Upper lobe of left lung (tissue), 6 donors: ENCODE data around the gene VDR. TPM values are rescaled to one million over a fixed set of nuclear protein-coding genes. Genes with fewer than 3 reads are reported as not detected.
"Not testable (repeated sequence)": the region's sequence is repeated elsewhere in the genome, so short reads cannot be mapped to it uniquely, and the experiment has no call there.

Experiments
- ATAC-seq, 2 donors: fragments of 200-7000 bp; cut with Tn5 transposase; one replicate each; pipeline ENCODE4 v1.9.1; 2022; ENCODE audit warnings: mild to moderate bottlenecking in 2 of 2, moderate library complexity in 2 of 2; ENCODE audit not compliant: low FRiP score in 2 of 2
- DNase-seq, 2 donors: peaks; one replicate each; pipeline ENCODE4 v3.0.0-alpha.2; 2019 to 2020
- H3K27ac ChIP-seq, 4 donors: fragments of 200-600 bp; sonication (generic); one replicate each; pipeline ENCODE4 v1.5.1; 2016 to 2019
- H3K27me3 ChIP-seq, 4 donors: fragments of 200-600 bp; sonication (generic); one replicate each; pipeline ENCODE4 v1.5.1; 2017 to 2019
- H3K36me3 ChIP-seq, 4 donors: fragments of 200-600 bp; sonication (generic); one replicate each; pipeline ENCODE4 v1.5.1; 2016 to 2019
- H3K4me1 ChIP-seq, 4 donors: fragments of 200-600 bp; sonication (generic); one replicate each; pipeline ENCODE4 v1.5.1; 2018 to 2019
- H3K4me3 ChIP-seq, 4 donors: fragments of 200-600 bp; sonication (generic); one replicate each; pipeline ENCODE4 v1.5.1; 2017 to 2019; ENCODE audit warnings: mild to moderate bottlenecking in 2 of 4, moderate library complexity in 1 of 4
- H3K9me3 ChIP-seq, 4 donors: fragments of 200-600 bp; sonication (generic); one replicate each; pipeline ENCODE4 v1.5.1; 2018 to 2019
- CTCF ChIP-seq, 6 experiments: fragments of 450-650 bp in 4 of 6; fragments of 200-600 bp in 2 of 6; sonication (generic) in 2 of 6; IDR thresholded peaks; one replicate each; pipeline ENCODE4 v1.5.1; 2016 to 2019; ENCODE audit warnings: antibody characterized with exemption in 6 of 6
- EP300 ChIP-seq, 4 donors: sonication (generic); formaldehyde crosslinking; IDR thresholded peaks; one replicate each; pipeline ENCODE4 v1.5.1; 2017; ENCODE audit warnings: antibody characterized with exemption in 4 of 4, control low read depth in 2 of 4
- POLR2A ChIP-seq, 4 donors: fragments of 450-650 bp; IDR thresholded peaks; one replicate each; pipeline ENCODE4 v1.5.1; 2016 to 2017; ENCODE audit warnings: antibody characterized with exemption in 4 of 4, mild to moderate bottlenecking in 2 of 4
- POLR2AphosphoS5 ChIP-seq, 2 donors: sonication (generic); formaldehyde crosslinking; IDR thresholded peaks; one replicate each; pipeline ENCODE4 v1.5.1; 2017; ENCODE audit warnings: antibody characterized with exemption in 2 of 2
- WGBS, 2 donors: methylation state at CpG; one replicate each; pipeline ENCODE4 v1.1.5; 2017 to 2018; 5-methylcytosine and 5-hydroxymethylcytosine counted together
- total RNA-seq, 6 donors: library from RNA; depleted of rRNA in 4 of 6; stranded (reverse); fragments of >200 nt in 4 of 6; gene quantifications; one replicate each; pipeline versions ENCODE4 v1.1.0 to v1.2.1, GENCODE V29; 2016 to 2021
- donor health status: DM: no; HTN: no; CAD: no; lungs with moderate emphysema.
- donor health status: DM: no; HTN: yes; CAD: no; lungs with severe emphysema.

VDR gene
- total RNA-seq, 6 donors from 2014 or later = 23.0 to 41.1 (median 27.5) TPM

- peak; percentile 6 to 18 for ATAC-seq
These were observed 59.7 kb downstream of the VDR start for GRCh38 chr12:47845081-47845480.

GRCh38 chr12:47844264-47845019 is 60.4 kb downstream of the VDR start:
- H3K4me3 ChIP-seq = no peak overlapping the region
- peak overlapping the region in 3 of 4 donors; percentile 36 to 68 (median 45) for H3K27ac ChIP-seq
- no peaks in the 10 kb centered on the region for H3K9me3 ChIP-seq
- DNase-seq = peak; percentile 90 to 94
- no peaks in the 10 kb centered on the region for H3K27me3 ChIP-seq
- peaks cover 0 to 14% (median 6%) of the 10 kb centered on the region in 4 donors for H3K36me3 ChIP-seq
- TF ChIP-seq POLR2AphosphoS5 (IDR thresholded peaks at IDR 0.05) (peak in 1 of 2 donors; percentile 59), EP300 (IDR thresholded peaks at IDR 0.05) (peak in 1 of 4 donors; percentile 57), POLR2A (IDR thresholded peaks at IDR 0.05) (peak in 1 of 4 donors; percentile 9), CTCF (IDR thresholded peaks at IDR 0.05) (no peak)
- H3K4me1 ChIP-seq = peaks cover 5 to 19% (median 12%) of the 10 kb centered on the region in 4 donors
- peak; percentile 81 to 90 for ATAC-seq
- WGBS, 2 donors = 47 to 71% methylated on average over 19 to 28 of the region's 28 CpGs

More at GRCh38 chr12:47845081-47845480, 59.7 kb downstream of the VDR start:
- H3K4me3 ChIP-seq = no peak overlapping the region
- peaks cover 5 to 19% (median 12%) of the 10 kb centered on the region in 4 donors for H3K4me1 ChIP-seq
- TF ChIP-seq POLR2A (IDR thresholded peaks at IDR 0.05) (no peak), CTCF (IDR thresholded peaks at IDR 0.05) (no peak), EP300 (IDR thresholded peaks at IDR 0.05) (no peak), POLR2AphosphoS5 (IDR thresholded peaks at IDR 0.05) (no peak)
- H3K27ac ChIP-seq = peak overlapping the region in 2 of 4 donors; percentile 45 to 68
- WGBS, 2 donors = 92 to 99% methylated on average over 7 of the region's 8 CpGs
- no peaks in the 10 kb centered on the region for H3K9me3 ChIP-seq
- no peak for DNase-seq
- peaks cover 0 to 14% (median 6%) of the 10 kb centered on the region in 4 donors for H3K36me3 ChIP-seq
- no peaks in the 10 kb centered on the region for H3K27me3 ChIP-seq

- no peak overlapping the region for H3K4me3 ChIP-seq
- peaks cover 5 to 23% (median 14%) of the 10 kb centered on the region in 4 donors for H3K4me1 ChIP-seq
- H3K36me3 ChIP-seq = peaks cover 0 to 14% (median 6%) of the 10 kb centered on the region in 4 donors
- 88 to 90% methylated on average over 14 to 25 of the region's 25 CpGs for WGBS, 2 donors
- H3K27ac ChIP-seq = peak overlapping the region in 1 of 4 donors; percentile 68
- ATAC-seq (no peak), DNase-seq (no peak)
- no peaks in the 10 kb centered on the region for H3K27me3 ChIP-seq
- H3K9me3 ChIP-seq = no peaks in the 10 kb centered on the region
- TF ChIP-seq CTCF (IDR thresholded peaks at IDR 0.05) = no peak
- no peak for TF ChIP-seq POLR2A (IDR thresholded peaks at IDR 0.05)
- no peak for TF ChIP-seq EP300 (IDR thresholded peaks at IDR 0.05)
- no peak for TF ChIP-seq POLR2AphosphoS5 (IDR thresholded peaks at IDR 0.05)
These were observed 61.4 kb downstream of the VDR start for GRCh38 chr12:47843226-47843980.

- Histone ChIP-seq H3K4me1 (peaks cover 12 to 32% (median 22%) of the 10 kb centered on the region in 4 donors), H3K36me3 (peaks cover 0 to 14% (median 6%) of the 10 kb centered on the region in 4 donors)
- not testable (repeated sequence) for H3K27me3 ChIP-seq, H3K27ac ChIP-seq, ATAC-seq, DNase-seq, H3K4me3 ChIP-seq, H3K9me3 ChIP-seq
- 83 to 88% methylated on average over 11 of the region's 12 CpGs for WGBS, 2 donors
These were observed 62.3 kb downstream of the VDR start for GRCh38 chr12:47842543-47842942.

GRCh38 chr12:47841910-47842309 is 62.9 kb downstream of the VDR start:
- Histone ChIP-seq H3K36me3 (peaks cover 0 to 14% (median 6%) of the 10 kb centered on the region in 4 donors), H3K27me3 (no peaks in the 10 kb centered on the region), H3K27ac (no peak overlapping the region), H3K4me1 (peaks cover 18 to 38% (median 26%) of the 10 kb centered on the region in 4 donors), H3K9me3 (no peaks in the 10 kb centered on the region), H3K4me3 (no peak overlapping the region)
- TF ChIP-seq EP300 (IDR thresholded peaks at IDR 0.05) (no peak), POLR2A (IDR thresholded peaks at IDR 0.05) (no peak), CTCF (IDR thresholded peaks at IDR 0.05) (no peak), POLR2AphosphoS5 (IDR thresholded peaks at IDR 0.05) (no peak)
- DNase-seq (no peak), ATAC-seq (no peak)
- WGBS, 2 donors = 72 to 76% methylated on average over 4 of the region's 4 CpGs
